RWPE2 (cell line): ENCODE results near the gene ADCY2.

Source experiments
- ATAC-seq: fragments of 200-7000 bp; cut with Tn5 transposase; 3 replicates; pipeline ENCODE4 v1.9.1; 2021; ENCODE audit warnings: low read depth
- DNase-seq: peaks from one replicate; pipeline ENCODE4 v3.0.0-alpha.2; 2020; ENCODE audit warnings: low spot score
- H3K27ac ChIP-seq: fragments of 450-650 bp; 2 replicates; pipeline ENCODE4 v1.5.1; 2017; ENCODE audit warnings: mild to moderate bottlenecking; ENCODE audit not compliant: poor library complexity, severe bottlenecking
- H3K27me3 ChIP-seq: fragments of 250-450 bp; sonication (Bioruptor Pico); 2 replicates; pipeline ENCODE4 v1.5.1; 2021; ENCODE audit warnings: mild to moderate bottlenecking, moderate library complexity; ENCODE audit not compliant: insufficient read depth, poor library complexity, severe bottlenecking
- H3K36me3 ChIP-seq: fragments of 250-450 bp; sonication (Bioruptor Pico); 2 replicates; pipeline ENCODE4 v1.5.1; 2020; ENCODE audit warnings: low read depth, mild to moderate bottlenecking, moderate library complexity
- H3K4me1 ChIP-seq: fragments of 250-450 bp; sonication (Bioruptor Pico); 2 replicates; pipeline ENCODE4 v1.5.1; 2021; ENCODE audit warnings: mild to moderate bottlenecking, moderate library complexity; ENCODE audit not compliant: insufficient read depth, poor library complexity, severe bottlenecking
- H3K4me3 ChIP-seq: fragments of 250-450 bp; sonication (Bioruptor Pico); 2 replicates; pipeline ENCODE4 v1.5.1; 2021; ENCODE audit warnings: mild to moderate bottlenecking, moderate library complexity; ENCODE audit not compliant: severe bottlenecking
- H3K9me3 ChIP-seq: fragments of 250-450 bp; sonication (Bioruptor Pico); 2 replicates; pipeline ENCODE4 v1.5.1; 2021; ENCODE audit warnings: mild to moderate bottlenecking, moderate library complexity; ENCODE audit not compliant: severe bottlenecking
- TF ChIP-seq, protein P1 (sequence below): fragments of 450-650 bp; IDR thresholded peaks from one replicate; pipeline ENCODE4 v1.5.1; 2017; ENCODE audit warnings: mild to moderate bottlenecking, moderate library complexity; ENCODE audit not compliant: poor library complexity, severe bottlenecking

Gene ADCY2

GRCh38 chr5:7851617-7852289, 455.8 kb downstream of the ADCY2 start:
- H3K4me3 ChIP-seq, result no peak overlapping the region
- no peak for DNase-seq
- no peaks in the 10 kb centered on the region for H3K4me1 ChIP-seq

GRCh38 chr5:7852542-7852941, 456.6 kb downstream of the ADCY2 start:
- Histone ChIP-seq H3K4me3 (no peak overlapping the region), H3K9me3 (no peaks in the 10 kb centered on the region), H3K27ac (no peak overlapping the region), H3K36me3 (no peaks in the 10 kb centered on the region), H3K4me1 (no peaks in the 10 kb centered on the region), H3K27me3 (peaks cover 20% of the 10 kb centered on the region)
- TF ChIP-seq, protein P1, sequence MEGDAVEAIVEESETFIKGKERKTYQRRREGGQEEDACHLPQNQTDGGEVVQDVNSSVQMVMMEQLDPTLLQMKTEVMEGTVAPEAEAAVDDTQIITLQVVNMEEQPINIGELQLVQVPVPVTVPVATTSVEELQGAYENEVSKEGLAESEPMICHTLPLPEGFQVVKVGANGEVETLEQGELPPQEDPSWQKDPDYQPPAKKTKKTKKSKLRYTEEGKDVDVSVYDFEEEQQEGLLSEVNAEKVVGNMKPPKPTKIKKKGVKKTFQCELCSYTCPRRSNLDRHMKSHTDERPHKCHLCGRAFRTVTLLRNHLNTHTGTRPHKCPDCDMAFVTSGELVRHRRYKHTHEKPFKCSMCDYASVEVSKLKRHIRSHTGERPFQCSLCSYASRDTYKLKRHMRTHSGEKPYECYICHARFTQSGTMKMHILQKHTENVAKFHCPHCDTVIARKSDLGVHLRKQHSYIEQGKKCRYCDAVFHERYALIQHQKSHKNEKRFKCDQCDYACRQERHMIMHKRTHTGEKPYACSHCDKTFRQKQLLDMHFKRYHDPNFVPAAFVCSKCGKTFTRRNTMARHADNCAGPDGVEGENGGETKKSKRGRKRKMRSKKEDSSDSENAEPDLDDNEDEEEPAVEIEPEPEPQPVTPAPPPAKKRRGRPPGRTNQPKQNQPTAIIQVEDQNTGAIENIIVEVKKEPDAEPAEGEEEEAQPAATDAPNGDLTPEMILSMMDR, result no peak
- ATAC-seq (no peak), DNase-seq (no peak)

More at GRCh38 chr5:7851617-7852289, 455.8 kb downstream of the ADCY2 start:
- Histone ChIP-seq H3K27me3 (peaks cover 20% of the 10 kb centered on the region), H3K27ac (no peak overlapping the region), H3K9me3 (no peaks in the 10 kb centered on the region), H3K36me3 (no peaks in the 10 kb centered on the region)
- TF ChIP-seq, protein P1, result no peak
- no peak for ATAC-seq

GRCh38 chr5:7852988-7853387, 457.1 kb downstream of the ADCY2 start:
- TF ChIP-seq, protein P1, result no peak
- H3K36me3 ChIP-seq, result no peaks in the 10 kb centered on the region
- no peak for ATAC-seq
- no peak overlapping the region for H3K4me3 ChIP-seq
- DNase-seq, result no peak
- H3K4me1 ChIP-seq, result no peaks in the 10 kb centered on the region
- H3K27ac ChIP-seq, result no peak overlapping the region
- H3K9me3 ChIP-seq, result no peaks in the 10 kb centered on the region
- H3K27me3 ChIP-seq, result peaks cover 20% of the 10 kb centered on the region

DNA sequence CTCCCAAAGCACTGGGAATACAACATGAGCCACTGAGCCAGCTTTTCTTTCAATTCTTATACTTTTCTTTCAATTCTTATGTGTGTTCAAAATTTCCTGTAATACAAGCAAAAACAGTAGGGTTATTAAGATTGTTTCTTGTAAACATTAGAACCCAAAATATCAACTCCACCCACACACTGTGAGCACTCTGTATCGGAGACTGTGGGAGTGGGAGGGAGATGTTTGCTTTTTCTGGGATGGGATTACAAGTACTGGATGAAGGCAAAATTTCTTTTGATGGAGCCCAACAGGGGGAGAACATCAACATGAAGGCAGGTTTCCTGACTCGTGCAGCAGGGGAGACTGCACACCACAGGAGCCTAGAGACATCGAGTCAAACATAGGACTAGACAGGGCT, 459.7 kb downstream of the ADCY2 start:
- H3K4me1 ChIP-seq, result no peaks in the 10 kb centered on the region
- TF ChIP-seq, protein P1, result no peak
- no peaks in the 10 kb centered on the region for H3K9me3 ChIP-seq
- peaks cover 22% of the 10 kb centered on the region for H3K36me3 ChIP-seq
- H3K27me3 ChIP-seq, result no peaks in the 10 kb centered on the region
- no peak for ATAC-seq
- no peak overlapping the region for H3K4me3 ChIP-seq
- no peak for DNase-seq
- H3K27ac ChIP-seq, result no peak overlapping the region

DNA sequence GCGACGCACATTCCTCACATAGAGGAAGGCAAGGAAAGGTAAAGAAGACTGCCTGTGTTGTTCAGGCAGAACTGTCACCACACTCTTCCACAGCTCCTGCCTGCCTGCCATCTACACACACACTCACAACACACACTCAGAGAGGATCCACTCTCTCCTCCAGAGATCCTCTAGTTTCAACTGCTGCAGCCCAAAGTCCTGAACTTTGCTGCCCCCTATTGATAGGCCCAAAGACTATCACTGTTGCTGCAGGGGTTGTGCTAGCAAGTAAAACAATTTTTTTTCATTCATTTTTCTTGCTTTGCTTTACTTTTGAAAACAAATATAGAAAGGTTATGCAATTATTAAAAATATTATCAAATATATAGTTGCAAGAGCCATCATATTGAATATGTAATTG, 460.9 kb downstream of the ADCY2 start:
- ATAC-seq (peak; percentile 40; the same call in 2 of the 3 replicates), DNase-seq (no peak)
- Histone ChIP-seq H3K27ac (no peak overlapping the region), H3K4me3 (no peak overlapping the region), H3K9me3 (no peaks in the 10 kb centered on the region), H3K27me3 (no peaks in the 10 kb centered on the region), H3K36me3 (peaks cover 35% of the 10 kb centered on the region), H3K4me1 (no peaks in the 10 kb centered on the region)
- TF ChIP-seq, protein P1, result peak; percentile 44
